Body of pancreas (tissue), 4 donors: ENCODE measurements around the gene CCDC78.

Experiments used
- CTCF ChIP-seq, 7 experiments: fragments of 450-650 bp in 4 of 7; fragments of 200-600 bp in 3 of 7; sonication (generic) in 3 of 7; IDR thresholded peaks; one replicate each; pipeline ENCODE4 v1.5.1; 2016 to 2019; ENCODE audit warnings: antibody characterized with exemption in 7 of 7
- POLR2A ChIP-seq, 3 donors: fragments of 450-650 bp; IDR thresholded peaks; one replicate each; pipeline ENCODE4 v1.6.1; 2016; ENCODE audit warnings: antibody characterized with exemption in 3 of 3, mild to moderate bottlenecking in 2 of 3

GRCh38 chr16:734208-734980 is 8.2 kb upstream of the CCDC78 start:
- TF ChIP-seq CTCF (IDR thresholded peaks at IDR 0.05): no peak
- TF ChIP-seq POLR2A (IDR thresholded peaks at IDR 0.05): no peak
